HG03159 (cell line): ENCODE measurements around the gene STK32C.

ENCODE experiments used
- ATAC-seq: cut with Tn5 transposase; IDR thresholded peaks from one replicate; pipeline ENCODE4 v1.9.1; 2021; ENCODE audit warnings: mild to moderate bottlenecking, moderate library complexity; ENCODE audit not compliant: unreplicated experiment

The STK32C gene

GRCh38 chr10:132202070-132202970, 105.4 kb downstream of the STK32C start:
- ATAC-seq: no peak

- ATAC-seq: no peak
Observed at GRCh38 chr10:132201111-132201969, 106.4 kb downstream of the STK32C start.

GRCh38 chr10:132200344-132201110, 107.2 kb downstream of the STK32C start:
- no peak for ATAC-seq

- no peak for ATAC-seq
Observed at GRCh38 chr10:132199854-132200311, 107.9 kb downstream of the STK32C start.

GRCh38 chr10:132199268-132199853, 108.4 kb downstream of the STK32C start:
- no peak for ATAC-seq

GRCh38 chr10:132198381-132199181, 109.2 kb downstream of the STK32C start:
- ATAC-seq: no peak

GRCh38 chr10:132198068-132198370, 109.7 kb downstream of the STK32C start:
- no peak for ATAC-seq

GRCh38 chr10:132197271-132198067, 110.3 kb downstream of the STK32C start:
- ATAC-seq: no peak

GRCh38 chr10:132196178-132197113, 111.3 kb downstream of the STK32C start:
- no peak for ATAC-seq

GRCh38 chr10:132195366-132196075, 112.2 kb downstream of the STK32C start:
- no peak for ATAC-seq

- no peak for ATAC-seq
Observed at GRCh38 chr10:132194726-132195125, 113.0 kb downstream of the STK32C start.

GRCh38 chr10:132193907-132194552, 113.7 kb downstream of the STK32C start:
- no peak for ATAC-seq

GRCh38 chr10:132192991-132193665, 114.6 kb downstream of the STK32C start:
- ATAC-seq: no peak

- ATAC-seq: no peak
Observed at GRCh38 chr10:132192076-132192975, 115.4 kb downstream of the STK32C start.

GRCh38 chr10:132189810-132190422, 117.8 kb downstream of the STK32C start:
- ATAC-seq: no peak
